ENCODE results near the gene TMEM63A. TPM values are rescaled to one million over a fixed set of nuclear protein-coding genes. Genes with fewer than 3 reads are reported as not detected.

The TMEM63A gene
- total and polyA plus RNA-seq, 5 donors from 2014 or later: 66.9 to 454 (median 70.3) TPM

GRCh38 chr1:225881081-225881958, 860 bp downstream of the TMEM63A start:
- peak overlapping the region; percentile 98 to 100 (median 98) for H3K4me3 Mint-ChIP-seq
- DNase-seq (peak; percentile 34 to 88 (median 54)), ATAC-seq (ENCODE audit: low read depth in 2 of 2) (peak; percentile 52)
- peaks cover 0 to 59% (median 41%) of the 10 kb centered on the region in 4 donors for H3K4me1 Mint-ChIP-seq
- peak overlapping the region; percentile 82 for H3K27ac ChIP-seq (ENCODE audit: insufficient read depth, low read length, poor library complexity, severe bottlenecking)
- peak overlapping the region; percentile 95 for H3K4me3 ChIP-seq (ENCODE audit: low read depth, low read length)
- H3K27me3 ChIP-seq (ENCODE audit: control insufficient read depth, insufficient read depth, low read length): no peaks in the 10 kb centered on the region
- H3K27ac Mint-ChIP-seq: peak overlapping the region; percentile 89 to 95 (median 93)
- H3K9me3 ChIP-seq (ENCODE audit: control insufficient read depth in 2 of 2, low read length in 2 of 2): no peaks in the 10 kb centered on the region
- H3K27me3 Mint-ChIP-seq: peaks cover 4% of the 10 kb centered on the region
- peaks cover 61% of the 10 kb centered on the region for H3K4me1 ChIP-seq (ENCODE audit: control insufficient read depth, insufficient read depth, low read length, poor library complexity, severe bottlenecking)
- peaks cover 0 to 2% (median 0%) of the 10 kb centered on the region in 7 donors for H3K9me3 Mint-ChIP-seq
- H3K36me3 ChIP-seq (ENCODE audit: control insufficient read depth, insufficient read depth, low read length): peaks cover 29% of the 10 kb centered on the region
- peaks cover 19% of the 10 kb centered on the region for H3K36me3 Mint-ChIP-seq

GRCh38 chr1:225880636-225881035, 1.5 kb downstream of the TMEM63A start:
- ATAC-seq (ENCODE audit: low read depth in 2 of 2) (no peak), DNase-seq (no peak)
- H3K36me3 Mint-ChIP-seq: peaks cover 23% of the 10 kb centered on the region

GRCh38 chr1:225880222-225880588, 2.0 kb downstream of the TMEM63A start:
- H3K9me3 ChIP-seq (ENCODE audit: control insufficient read depth in 2 of 2, low read length in 2 of 2): no peaks in the 10 kb centered on the region
- Mint-ChIP-seq H3K9me3 (no peaks in the 10 kb centered on the region), H3K4me3 (peak overlapping the region; percentile 98 to 100 (median 98)), H3K27ac (peak overlapping the region; percentile 93 to 95 (median 93)), H3K27me3 (peaks cover 4% of the 10 kb centered on the region), H3K4me1 (peaks cover 0 to 69% (median 47%) of the 10 kb centered on the region in 4 donors), H3K36me3 (peaks cover 24% of the 10 kb centered on the region)
- H3K36me3 ChIP-seq (ENCODE audit: control insufficient read depth, insufficient read depth, low read length): peaks cover 39% of the 10 kb centered on the region
- peaks cover 73% of the 10 kb centered on the region for H3K4me1 ChIP-seq (ENCODE audit: control insufficient read depth, insufficient read depth, low read length, poor library complexity, severe bottlenecking)
- H3K27ac ChIP-seq (ENCODE audit: insufficient read depth, low read length, poor library complexity, severe bottlenecking): peak overlapping the region; percentile 82
- ATAC-seq (ENCODE audit: low read depth in 2 of 2): no peak
- no peaks in the 10 kb centered on the region for H3K27me3 ChIP-seq (ENCODE audit: control insufficient read depth, insufficient read depth, low read length)
- peak in 1 of 3 donors; percentile 35 for DNase-seq
- H3K4me3 ChIP-seq (ENCODE audit: low read depth, low read length): peak overlapping the region; percentile 95

More at GRCh38 chr1:225880636-225881035, 1.5 kb downstream of the TMEM63A start:
- Mint-ChIP-seq H3K27me3 (peaks cover 4% of the 10 kb centered on the region), H3K4me1 (peaks cover 0 to 66% (median 45%) of the 10 kb centered on the region in 4 donors), H3K27ac (peak overlapping the region; percentile 93 to 95 (median 93)), H3K9me3 (peaks cover 0 to 2% (median 0%) of the 10 kb centered on the region in 7 donors), H3K4me3 (peak overlapping the region; percentile 98 to 100 (median 98))
- Histone ChIP-seq H3K27ac (ENCODE audit: insufficient read depth, low read length, poor library complexity, severe bottlenecking) (peak overlapping the region; percentile 82), H3K36me3 (ENCODE audit: control insufficient read depth, insufficient read depth, low read length) (peaks cover 35% of the 10 kb centered on the region), H3K4me1 (ENCODE audit: control insufficient read depth, insufficient read depth, low read length, poor library complexity, severe bottlenecking) (peaks cover 68% of the 10 kb centered on the region), H3K27me3 (ENCODE audit: control insufficient read depth, insufficient read depth, low read length) (no peaks in the 10 kb centered on the region), H3K9me3 (ENCODE audit: control insufficient read depth in 2 of 2, low read length in 2 of 2) (no peaks in the 10 kb centered on the region), H3K4me3 (ENCODE audit: low read depth, low read length) (peak overlapping the region; percentile 95)

GRCh38 chr1:225879521-225880221, 2.5 kb downstream of the TMEM63A start:
- Histone ChIP-seq H3K4me3 (ENCODE audit: low read depth, low read length) (peak overlapping the region; percentile 95), H3K36me3 (ENCODE audit: control insufficient read depth, insufficient read depth, low read length) (peaks cover 43% of the 10 kb centered on the region), H3K9me3 (ENCODE audit: control insufficient read depth in 2 of 2, low read length in 2 of 2) (no peaks in the 10 kb centered on the region), H3K27ac (ENCODE audit: insufficient read depth, low read length, poor library complexity, severe bottlenecking) (peak overlapping the region; percentile 82), H3K27me3 (ENCODE audit: control insufficient read depth, insufficient read depth, low read length) (no peaks in the 10 kb centered on the region), H3K4me1 (ENCODE audit: control insufficient read depth, insufficient read depth, low read length, poor library complexity, severe bottlenecking) (peaks cover 77% of the 10 kb centered on the region)
- H3K27ac Mint-ChIP-seq: peak overlapping the region; percentile 93 to 95 (median 93)
- H3K4me1 Mint-ChIP-seq: peaks cover 0 to 74% (median 47%) of the 10 kb centered on the region in 4 donors
- H3K27me3 Mint-ChIP-seq: peaks cover 4% of the 10 kb centered on the region
- peaks cover 27% of the 10 kb centered on the region for H3K36me3 Mint-ChIP-seq
- no peaks in the 10 kb centered on the region for H3K9me3 Mint-ChIP-seq
- DNase-seq (peak in 2 of 3 donors; percentile 47 to 65), ATAC-seq (ENCODE audit: low read depth in 2 of 2) (peak in 1 of 2 donors; percentile 45)
- peak overlapping the region; percentile 98 to 100 (median 98) for H3K4me3 Mint-ChIP-seq

GRCh38 chr1:225878282-225878681, 3.9 kb downstream of the TMEM63A start:
- H3K4me3 ChIP-seq (ENCODE audit: low read depth, low read length): peak overlapping the region; percentile 95

GRCh38 chr1:225877580-225877979, 4.6 kb downstream of the TMEM63A start:
- H3K36me3 ChIP-seq (ENCODE audit: control insufficient read depth, insufficient read depth, low read length): peaks cover 63% of the 10 kb centered on the region
- H3K4me3 ChIP-seq (ENCODE audit: low read depth, low read length): peak overlapping the region; percentile 95
- no peaks in the 10 kb centered on the region for H3K27me3 ChIP-seq (ENCODE audit: control insufficient read depth, insufficient read depth, low read length)
- H3K9me3 Mint-ChIP-seq: no peaks in the 10 kb centered on the region
- no peak for ATAC-seq (ENCODE audit: low read depth in 2 of 2)
- peaks cover 74% of the 10 kb centered on the region for H3K4me1 ChIP-seq (ENCODE audit: control insufficient read depth, insufficient read depth, low read length, poor library complexity, severe bottlenecking)
- no peaks in the 10 kb centered on the region for H3K9me3 ChIP-seq (ENCODE audit: control insufficient read depth in 2 of 2, low read length in 2 of 2)
- DNase-seq: no peak
- H3K4me1 Mint-ChIP-seq: peaks cover 6 to 78% (median 50%) of the 10 kb centered on the region in 4 donors
- H3K36me3 Mint-ChIP-seq: peaks cover 38% of the 10 kb centered on the region
- peak overlapping the region; percentile 82 for H3K27ac ChIP-seq (ENCODE audit: insufficient read depth, low read length, poor library complexity, severe bottlenecking)
- peak overlapping the region; percentile 86 to 100 (median 94) for H3K4me3 Mint-ChIP-seq
- H3K27ac Mint-ChIP-seq: peak overlapping the region; percentile 75 to 93 (median 93)
- peaks cover 4% of the 10 kb centered on the region for H3K27me3 Mint-ChIP-seq

More at GRCh38 chr1:225878282-225878681, 3.9 kb downstream of the TMEM63A start:
- peaks cover 4% of the 10 kb centered on the region for H3K27me3 Mint-ChIP-seq
- H3K36me3 Mint-ChIP-seq: peaks cover 34% of the 10 kb centered on the region
- Histone ChIP-seq H3K27ac (ENCODE audit: insufficient read depth, low read length, poor library complexity, severe bottlenecking) (peak overlapping the region; percentile 82), H3K27me3 (ENCODE audit: control insufficient read depth, insufficient read depth, low read length) (no peaks in the 10 kb centered on the region), H3K4me1 (ENCODE audit: control insufficient read depth, insufficient read depth, low read length, poor library complexity, severe bottlenecking) (peaks cover 73% of the 10 kb centered on the region), H3K36me3 (ENCODE audit: control insufficient read depth, insufficient read depth, low read length) (peaks cover 57% of the 10 kb centered on the region), H3K9me3 (ENCODE audit: control insufficient read depth in 2 of 2, low read length in 2 of 2) (no peaks in the 10 kb centered on the region)
- DNase-seq: no peak
- H3K27ac Mint-ChIP-seq: peak overlapping the region; percentile 86 to 93 (median 89)
- no peak for ATAC-seq (ENCODE audit: low read depth in 2 of 2)
- H3K4me1 Mint-ChIP-seq: peaks cover 6 to 77% (median 50%) of the 10 kb centered on the region in 4 donors
- H3K9me3 Mint-ChIP-seq: no peaks in the 10 kb centered on the region
- peak overlapping the region; percentile 98 to 100 (median 98) for H3K4me3 Mint-ChIP-seq

GRCh38 chr1:225876900-225877510, 5.2 kb downstream of the TMEM63A start:
- Mint-ChIP-seq H3K27ac (peak overlapping the region; percentile 75 to 93 (median 93)), H3K36me3 (peaks cover 38% of the 10 kb centered on the region), H3K4me3 (peak overlapping the region; percentile 86 to 100 (median 94))

More at GRCh38 chr1:225876900-225877510, 5.2 kb downstream of the TMEM63A start:
- Histone ChIP-seq H3K4me3 (ENCODE audit: low read depth, low read length) (no peak overlapping the region), H3K36me3 (ENCODE audit: control insufficient read depth, insufficient read depth, low read length) (peaks cover 68% of the 10 kb centered on the region), H3K27me3 (ENCODE audit: control insufficient read depth, insufficient read depth, low read length) (no peaks in the 10 kb centered on the region), H3K9me3 (ENCODE audit: control insufficient read depth in 2 of 2, low read length in 2 of 2) (no peaks in the 10 kb centered on the region), H3K4me1 (ENCODE audit: control insufficient read depth, insufficient read depth, low read length, poor library complexity, severe bottlenecking) (peaks cover 74% of the 10 kb centered on the region), H3K27ac (ENCODE audit: insufficient read depth, low read length, poor library complexity, severe bottlenecking) (peak overlapping the region; percentile 82)
- no peak for ATAC-seq (ENCODE audit: low read depth in 2 of 2)
- Mint-ChIP-seq H3K9me3 (no peaks in the 10 kb centered on the region), H3K4me1 (peaks cover 6 to 79% (median 50%) of the 10 kb centered on the region in 4 donors), H3K27me3 (peaks cover 4% of the 10 kb centered on the region)
- DNase-seq: no peak
